K562 (cell line): ENCODE measurements around the gene KLHL13. TPM values are rescaled to one million over a fixed set of nuclear protein-coding genes. Genes with fewer than 3 reads are reported as not detected.

Experiments used
- ATAC-seq: fragments of 200-7000 bp; cut with Tn5 transposase; 3 replicates; pipeline ENCODE4 v1.9.1; 2020; ENCODE audit warnings: moderate library complexity
- BruUV-seq: library from RNA; stranded (reverse); fragments of 400-500 nt; replicated peaks from 2 replicates; lab custom pipeline; 2021; lab: Mats Ljungman, UMichigan
- CTCF ChIA-PET: fragments of 300-600 bp; formaldehyde crosslinking; extraction: SDS; loops from one replicate; lab custom pipeline; 2021; ENCODE audit warnings: low intra/inter-chr PET ratio; lab: Yijun Ruan, JAX
- POLR2A ChIA-PET: fragments of 300-600, 350-650 bp; sonication (Branson Sonifier 250); formaldehyde crosslinking; extraction: SDS; loops from one replicate; lab custom pipeline; 2021; ENCODE audit warnings: antibody characterized with exemption, inconsistent platforms; lab: Yijun Ruan, JAX
- DNase-seq, 4 experiments: peaks; one replicate each; pipeline versions ENCODE4 v3.0.0 to v3.0.0-alpha.2; 2011 to 2018; ENCODE audit warnings: low spot score in 3 of 4, mixed read lengths in 3 of 4; ENCODE audit errors: extremely low read depth in 1 of 4
- FAIRE-seq: peaks from 2 replicates; lab custom pipeline; 2011; peaks lifted over from hg19 to GRCh38; lab: Jason Lieb, UNC
- H2AFZ ChIP-seq: 2 replicates; pipeline ENCODE4 v1.6.0; 2011; ENCODE audit warnings: low read depth, low read length, control low read depth, inconsistent platforms
- H3K27ac ChIP-seq: fragments of 200-600 bp; 3 replicates; pipeline ENCODE4 v1.8.0; 2011; ENCODE audit warnings: low read depth, mild to moderate bottlenecking, control low read depth, inconsistent platforms, low read length, moderate library complexity, mixed read lengths; ENCODE audit errors: extremely low read depth
- H3K27me3 ChIP-seq, 2 experiments: fragments of 300-600 bp in 1 of 2; 2 replicates in 1 of 2; 3 replicates in 1 of 2; pipeline versions ENCODE4 v1.6.0 to v1.8.0; 2011; ENCODE audit warnings: inconsistent platforms in 2 of 2, low read length in 2 of 2, mild to moderate bottlenecking in 1 of 2, mixed read lengths in 1 of 2, moderate library complexity in 1 of 2; ENCODE audit not compliant: control insufficient read depth in 2 of 2, insufficient read depth in 2 of 2
- H3K36me3 ChIP-seq: fragments of 300-600 bp; 3 replicates; pipeline ENCODE4 v1.8.0; 2011; ENCODE audit warnings: mild to moderate bottlenecking, low read length, inconsistent platforms; ENCODE audit not compliant: control insufficient read depth, insufficient read depth
- H3K4me1 ChIP-seq, 2 experiments: fragments of 200-600 bp in 1 of 2; replicated peaks in 1 of 2; 2 replicates in 1 of 2; 3 replicates in 1 of 2; pipeline versions ENCODE4 v1.5.1 to v1.8.0; 2011; ENCODE audit warnings: inconsistent platforms in 2 of 2, low read length in 2 of 2, mild to moderate bottlenecking in 1 of 2, mixed read lengths in 1 of 2, moderate library complexity in 1 of 2; ENCODE audit not compliant: control insufficient read depth in 2 of 2, insufficient read depth in 2 of 2
- H3K4me2 ChIP-seq: 2 replicates; pipeline ENCODE4 v1.6.1; 2011; ENCODE audit warnings: low read length, control low read depth, inconsistent platforms, mixed read lengths; ENCODE audit not compliant: insufficient read depth
- H3K4me3 ChIP-seq: fragments of 200-600 bp; sonication (generic), shearing (Covaris generic); 2 replicates; pipeline ENCODE4 v1.5.1; 2016; ENCODE audit warnings: control low read depth, inconsistent platforms
- H3K79me2 ChIP-seq: fragments of 200-600 bp; 3 replicates; pipeline ENCODE4 v1.8.0; 2011; ENCODE audit warnings: low read length, inconsistent platforms; ENCODE audit not compliant: control insufficient read depth, insufficient read depth
- H3K9ac ChIP-seq, 2 experiments: 2 replicates each; pipeline versions ENCODE4 v1.6.0 to v1.6.1; 2011; ENCODE audit warnings: low read depth in 2 of 2, low read length in 2 of 2, control low read depth in 1 of 2, inconsistent platforms in 1 of 2, mild to moderate bottlenecking in 1 of 2, mixed read lengths in 1 of 2; ENCODE audit not compliant: insufficient read depth in 1 of 2
- H3K9me1 ChIP-seq: one replicate; pipeline ENCODE4 v1.6.0; 2011; ENCODE audit warnings: inconsistent platforms, mild to moderate bottlenecking, low read length, moderate library complexity; ENCODE audit not compliant: control insufficient read depth, insufficient read depth
- H3K9me3 ChIP-seq: replicated peaks from 2 replicates; pipeline ENCODE4 v1.5.1; 2011; ENCODE audit warnings: low read depth, low read length, inconsistent platforms; ENCODE audit not compliant: control insufficient read depth, insufficient read depth
- H4K20me1 ChIP-seq: replicated peaks from 2 replicates; pipeline ENCODE4 v1.6.1; 2011; ENCODE audit warnings: low read length, inconsistent platforms, mixed read lengths; ENCODE audit not compliant: control insufficient read depth, insufficient read depth
- ATF2 ChIP-seq: sonication (generic); formaldehyde crosslinking; IDR thresholded peaks from 2 replicates; pipeline ENCODE4 v1.8.1; 2022; ENCODE audit warnings: missing genetic modification reagents
- MAZ ChIP-seq, 2 experiments: fragments of 450-650 bp in 1 of 2; sonication (generic) in 1 of 2; formaldehyde crosslinking; IDR thresholded peaks in 1 of 2; conservative IDR thresholded peaks in 1 of 2; 2 replicates each; pipeline versions ENCODE4 v1.4.0 to v1.5.0; 2020; ENCODE audit warnings: mild to moderate bottlenecking in 1 of 2, missing genetic modification reagents in 1 of 2
- TFAP4 ChIP-seq: sonication (generic); formaldehyde crosslinking; IDR thresholded peaks from 2 replicates; pipeline ENCODE4 v1.8.0; 2022; ENCODE audit warnings: missing genetic modification reagents, mild to moderate bottlenecking, moderate library complexity, borderline replicate concordance
- WGBS: fragments of 100-300 bp; shearing (Covaris generic); methylation state at CpG from one replicate; pipeline ENCODE4 v1.1.6; 2016; ENCODE audit warnings: low coverage, mixed read lengths; ENCODE audit not compliant: insufficient coverage; ENCODE audit errors: missing lambda C conversion rate; 5-methylcytosine and 5-hydroxymethylcytosine counted together
- in situ Hi-C: fragments of 300-500 bp; cut with MboI; formaldehyde crosslinking; loops from 4 replicates; pipeline ENCODE4 v1.15.0; 2018; ENCODE audit warnings: inconsistent platforms, mixed read lengths
- intact Hi-C: fragments of 100-400 bp; cut with micrococcal nuclease; formaldehyde crosslinking; loops from 2 replicates; pipeline ENCODE4 v1.14.2; 2022
- polyA plus RNA-seq, 8 experiments: library from polyadenylated mRNA; depleted of rRNA in 4 of 8; stranded (reverse) in 5 of 8; unstranded in 3 of 8; fragments of >200 nt; fragmentation: Nextera tagmentation in 2 of 8; fragmentation: Illumina TruSeq in 1 of 8; extraction: Ambion mirVana in 2 of 8; extraction: Trizol in 1 of 8; gene quantifications; 2 replicates each; pipeline versions ENCODE4 v1.2.1 to v1.2.3, GENCODE V29; 2011 to 2014; ENCODE audit warnings: inconsistent platforms in 1 of 8, missing spikeins in 1 of 8
- total RNA-seq, 7 experiments: library from RNA; depleted of rRNA in 6 of 7; stranded (reverse); fragments of >200 nt in 6 of 7; fragmentation: Illumina TruSeq in 2 of 7; extraction: Trizol in 2 of 7; gene quantifications; 2 replicates each; pipeline versions ENCODE4 v1.2.1 to v1.2.3, GENCODE V29; 2011 to 2021; ENCODE audit warnings: low replicate concordance in 1 of 7

KLHL13 gene
- total and polyA plus RNA-seq, 9 of the 15 experiments (the other 6 are each of a cell fraction or from before 2014, with no cell fraction given) = 1.2 to 4.1 (median 2.2) TPM

- Histone ChIP-seq H3K79me2 (no peaks in the 10 kb centered on the region), H3K9ac (no peak overlapping the region), H3K9me3 (no peaks in the 10 kb centered on the region), H3K4me3 (no peak overlapping the region), H3K4me2 (no peak overlapping the region), H4K20me1 (no peaks in the 10 kb centered on the region), H3K36me3 (no peaks in the 10 kb centered on the region), H3K27ac (no peak overlapping the region), H3K27me3 (no peaks in the 10 kb centered on the region), H3K4me1 (no peaks in the 10 kb centered on the region), H2AFZ (no peak overlapping the region), H3K9me1 (no peaks in the 10 kb centered on the region)
- intact Hi-C loops = no loop called here
- no TSS peak for BruUV-seq
- in situ Hi-C loops = no loop called here
- POLR2A ChIA-PET = interaction anchor here (0.5 kb wide), 1 partner anchor 214 kb away, joined by 4 read pairs; no protein-coding TSS in a partner anchor
- CTCF ChIA-PET = no interaction called here
- FAIRE-seq (no peak), ATAC-seq (no peak), DNase-seq (no peak)
- TF ChIP-seq MAZ (CRISPR knock-in tag; conservative IDR thresholded peaks at IDR 0.05 in 1 of 2, IDR thresholded peaks at IDR 0.05 in 1 of 2) (no peak), TFAP4 (CRISPR knock-in tag) (no peak), ATF2 (CRISPR knock-in tag) (no peak)
- 0% methylated on average over 2 of the region's 4 CpGs for WGBS
Measured at GRCh38 chrX:117973110-117973807, 143.4 kb downstream of the KLHL13 start.
